ENCODE results near the gene TPM1. TPM values are rescaled to one million over a fixed set of nuclear protein-coding genes. Genes with fewer than 3 reads are reported as not detected.

The TPM1 gene
- total and polyA plus RNA-seq, 10 of the 15 experiments (the other 5 are each of a cell fraction or from before 2014, with no cell fraction given), result 0.43 to 10.0 (median 2.4) TPM

DNA sequence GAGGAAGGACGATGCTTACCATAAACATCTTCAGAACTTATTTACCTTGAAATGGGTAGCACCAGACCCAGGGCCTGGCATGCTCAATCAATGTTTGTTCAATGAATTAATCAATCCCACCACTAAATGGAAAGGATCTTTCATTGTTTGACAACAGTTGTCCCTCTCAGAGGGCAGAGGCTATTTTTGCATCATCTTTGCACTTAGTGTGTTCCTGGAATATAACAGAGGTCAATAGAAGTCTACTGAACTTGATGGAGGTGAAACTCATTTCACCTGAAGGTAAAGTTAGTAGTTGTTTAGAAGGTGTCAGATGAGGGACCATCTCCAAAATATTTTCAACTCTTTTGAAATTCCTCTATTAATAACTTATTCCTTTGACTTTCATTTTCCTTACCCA, 42.3 kb downstream of the TPM1 start:
- in situ Hi-C loops (cut with MboI), result loop anchor here (10.0 kb wide), 1 partner anchor 310 kb away; no protein-coding TSS in a partner anchor
- no peaks in the 10 kb centered on the region for H3K9me3 ChIP-seq (replicated peaks; ENCODE audit: control insufficient read depth, insufficient read depth, low read length)
- TF ChIP-seq PAX8 (IDR thresholded peaks at IDR 0.05), result no peak
- TF ChIP-seq RCOR1 (conservative IDR thresholded peaks at IDR 0.05; ENCODE audit: low read depth, low read length), result no peak
- no peak for TF ChIP-seq BACH1 (IDR thresholded peaks at IDR 0.05; ENCODE audit: borderline replicate concordance)
- TF ChIP-seq BCL11A (IDR thresholded peaks at IDR 0.05; ENCODE audit: low read depth, low read length), result no peak
- TF ChIP-seq BMI1 (IDR thresholded peaks at IDR 0.05; ENCODE audit: borderline replicate concordance), result no peak
- TF ChIP-seq, protein P1, sequence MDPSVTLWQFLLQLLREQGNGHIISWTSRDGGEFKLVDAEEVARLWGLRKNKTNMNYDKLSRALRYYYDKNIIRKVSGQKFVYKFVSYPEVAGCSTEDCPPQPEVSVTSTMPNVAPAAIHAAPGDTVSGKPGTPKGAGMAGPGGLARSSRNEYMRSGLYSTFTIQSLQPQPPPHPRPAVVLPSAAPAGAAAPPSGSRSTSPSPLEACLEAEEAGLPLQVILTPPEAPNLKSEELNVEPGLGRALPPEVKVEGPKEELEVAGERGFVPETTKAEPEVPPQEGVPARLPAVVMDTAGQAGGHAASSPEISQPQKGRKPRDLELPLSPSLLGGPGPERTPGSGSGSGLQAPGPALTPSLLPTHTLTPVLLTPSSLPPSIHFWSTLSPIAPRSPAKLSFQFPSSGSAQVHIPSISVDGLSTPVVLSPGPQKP (IDR thresholded peaks at IDR 0.05; ENCODE audit: low read depth, low read length), result no peak
- TF ChIP-seq ZNF274 (IDR thresholded peaks at IDR 0.05; ENCODE audit: insufficient read depth, insufficient read length), result no peak
- TF ChIP-seq RB1 (IDR thresholded peaks at IDR 0.05; ENCODE audit: borderline replicate concordance), result no peak
- TF ChIP-seq, protein P2, sequence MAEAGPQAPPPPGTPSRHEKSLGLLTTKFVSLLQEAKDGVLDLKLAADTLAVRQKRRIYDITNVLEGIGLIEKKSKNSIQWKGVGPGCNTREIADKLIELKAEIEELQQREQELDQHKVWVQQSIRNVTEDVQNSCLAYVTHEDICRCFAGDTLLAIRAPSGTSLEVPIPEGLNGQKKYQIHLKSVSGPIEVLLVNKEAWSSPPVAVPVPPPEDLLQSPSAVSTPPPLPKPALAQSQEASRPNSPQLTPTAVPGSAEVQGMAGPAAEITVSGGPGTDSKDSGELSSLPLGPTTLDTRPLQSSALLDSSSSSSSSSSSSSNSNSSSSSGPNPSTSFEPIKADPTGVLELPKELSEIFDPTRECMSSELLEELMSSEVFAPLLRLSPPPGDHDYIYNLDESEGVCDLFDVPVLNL (IDR thresholded peaks at IDR 0.05; ENCODE audit: low read depth, low read length), result no peak
- no peak for TF ChIP-seq NRF1 (conservative IDR thresholded peaks at IDR 0.05; ENCODE audit: low read depth, low read length)
- no peak for TF ChIP-seq ZNF217 (IDR thresholded peaks at IDR 0.05)
- no peak for TF ChIP-seq CREB1 (IDR thresholded peaks at IDR 0.05; ENCODE audit: low read depth)
- no peak for TF ChIP-seq CHD1 (IDR thresholded peaks at IDR 0.05; ENCODE audit: low read depth, low read length)
- TF ChIP-seq EGR1 (IDR thresholded peaks at IDR 0.05; ENCODE audit: borderline replicate concordance in 1 of 2, low read depth in 2 of 2, low read length in 2 of 2), result no peak
- no peak for TF ChIP-seq YY1 (IDR thresholded peaks at IDR 0.05; ENCODE audit: low read depth, low read length)
- TF ChIP-seq SREBF2 (IDR thresholded peaks at IDR 0.05; ENCODE audit: low read length), result no peak
- TF ChIP-seq SMAD5 (IDR thresholded peaks at IDR 0.05; ENCODE audit: low read depth), result no peak
- FAIRE-seq, result no peak
- no peak overlapping the region for H3K9ac ChIP-seq (ENCODE audit: control insufficient read depth, insufficient read depth, low read length)
- H3K4me1 ChIP-seq (ENCODE audit: control insufficient read depth, insufficient read depth, low read length), result no peaks in the 10 kb centered on the region
- ChIA-PET RAD21 (ENCODE audit: unreplicated experiment) (no interaction called here), POLR2A (no interaction called here), CTCF (interaction anchor here (1.6 kb wide), 1 partner anchor 38 kb away, joined by 4 read pairs; no protein-coding TSS in a partner anchor), SMC1A (ENCODE audit: uncharacterized antibody, unreplicated experiment) (no interaction called here)
- H3K4me2 ChIP-seq (ENCODE audit: control insufficient read depth, insufficient read depth), result no peak overlapping the region
- no peaks in the 10 kb centered on the region for H4K20me1 ChIP-seq (ENCODE audit: control insufficient read depth, insufficient read depth)
- no peak for DNase-seq (ENCODE audit: low read depth, low spot score)
- 60% methylated on average over 1 of the region's 1 CpG for WGBS (ENCODE audit: insufficient coverage, insufficient replicate concordance, low lambda C conversion rate, missing lambda C conversion rate)
- intact Hi-C loops (cut with micrococcal nuclease; ENCODE audit: unreplicated experiment), result no loop called here
- no peaks in the 10 kb centered on the region for H3K79me2 ChIP-seq (ENCODE audit: control insufficient read depth, insufficient read depth, low read length)
- ATAC-seq, result no peak
- no peak overlapping the region for H3K4me3 ChIP-seq
- no peak overlapping the region for H3K27ac ChIP-seq (ENCODE audit: control insufficient read depth, insufficient read depth)
- BruUV-seq (replicated peaks), result no TSS peak
- H2AFZ ChIP-seq (ENCODE audit: control insufficient read depth, low read depth, low read length), result no peak overlapping the region
- H3K36me3 ChIP-seq (ENCODE audit: control insufficient read depth in 2 of 2, insufficient read depth in 2 of 2, low read length in 1 of 2), result no peaks in the 10 kb centered on the region
- H3K27me3 ChIP-seq (replicated peaks in 1 of 2; ENCODE audit: control insufficient read depth in 2 of 2, insufficient read depth in 2 of 2, low read length in 1 of 2), result no peaks in the 10 kb centered on the region; a peak in 1 of 4 replicates

All from GM12878 (cell line).